HG03064 (cell line): Measurements from ENCODE around the gene SLC25A42.
"Not testable (repeated sequence)": the region's sequence is repeated elsewhere in the genome, so short reads cannot be mapped to it uniquely, and the experiment has no call there.

Experiments
- ATAC-seq: cut with Tn5 transposase; IDR thresholded peaks from one replicate; pipeline ENCODE4 v1.9.1; 2021; ENCODE audit warnings: low read depth; ENCODE audit not compliant: unreplicated experiment

SLC25A42 gene

DNA sequence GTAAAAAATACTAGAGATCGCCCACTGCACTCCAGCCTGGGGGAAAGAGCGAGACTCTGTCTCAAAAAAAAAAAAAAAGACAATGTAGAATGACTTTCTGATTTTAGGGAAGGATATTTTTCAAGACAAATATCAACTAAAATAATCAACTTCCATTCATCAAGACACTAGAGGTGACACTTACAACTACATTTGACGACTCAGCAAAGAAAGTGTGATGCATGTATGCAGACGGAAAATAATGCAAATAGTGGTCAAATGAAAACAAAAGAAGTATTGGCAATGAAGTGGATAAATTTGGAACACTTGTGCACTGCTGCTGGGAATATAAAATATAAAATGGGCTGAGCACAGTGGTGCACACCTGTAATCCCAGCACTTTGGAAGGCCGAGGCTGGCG, 62.3 kb downstream of the SLC25A42 start:
- ATAC-seq, result no peak

DNA sequence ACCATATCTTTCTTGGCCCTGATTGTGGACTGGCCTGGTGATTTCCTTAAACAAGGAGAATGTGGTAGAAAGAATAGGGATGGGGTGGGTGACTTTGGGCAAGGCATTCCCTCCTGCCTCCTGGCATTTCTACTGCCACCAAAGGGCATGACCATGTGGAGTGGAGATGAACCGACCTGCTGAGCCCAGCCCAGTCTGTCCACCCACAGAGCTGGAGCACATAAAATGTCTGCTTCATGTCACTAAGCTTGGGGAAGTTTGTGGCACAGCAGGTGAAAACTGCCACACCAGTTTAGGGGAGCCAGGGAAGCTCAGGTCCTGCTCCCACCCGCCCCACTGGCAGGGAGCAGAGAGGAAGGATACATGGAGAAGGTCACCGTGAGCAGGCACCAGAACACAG, 68.2 kb downstream of the SLC25A42 start:
- no peak for ATAC-seq

DNA sequence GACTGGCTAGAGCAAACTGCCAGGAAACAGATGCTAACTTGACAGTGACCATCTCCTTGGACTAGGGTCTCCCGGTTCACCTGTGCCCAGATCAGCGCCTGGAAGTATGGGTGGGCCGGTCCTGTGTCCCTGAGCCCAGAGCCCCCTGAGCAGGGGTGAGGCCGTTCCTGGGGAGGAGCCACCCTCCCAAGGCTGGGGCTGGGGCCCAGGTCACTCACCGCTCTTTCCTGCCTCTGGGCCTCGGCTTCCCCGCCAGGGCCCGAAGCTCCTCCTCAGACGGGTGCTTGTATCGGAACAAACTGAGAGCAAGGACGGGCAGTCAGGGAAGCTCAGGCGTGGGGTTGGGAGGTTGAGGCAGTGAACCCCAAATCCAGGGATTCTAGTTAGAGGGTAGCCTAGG, 69.1 kb downstream of the SLC25A42 start:
- no peak for ATAC-seq

DNA sequence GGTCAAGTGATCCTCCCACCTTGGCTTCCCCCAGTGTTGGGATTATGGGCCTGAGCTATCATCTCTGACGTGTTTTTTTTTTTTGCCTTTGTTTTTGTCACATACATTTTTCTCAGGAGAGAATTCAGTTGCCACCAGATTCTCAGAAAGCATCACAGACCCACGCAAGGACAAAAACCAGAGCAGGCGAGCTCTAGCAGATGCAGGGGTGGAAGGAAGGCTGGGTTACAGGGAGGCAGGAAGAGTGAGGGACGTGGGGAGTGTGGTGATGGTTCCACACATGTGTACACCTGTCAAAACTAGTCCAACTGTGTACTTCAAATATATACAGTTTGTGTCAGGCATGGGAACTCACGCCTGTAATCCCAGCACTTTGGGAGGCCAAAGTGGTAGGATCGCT, 70.2 kb downstream of the SLC25A42 start:
- ATAC-seq, result no peak

DNA sequence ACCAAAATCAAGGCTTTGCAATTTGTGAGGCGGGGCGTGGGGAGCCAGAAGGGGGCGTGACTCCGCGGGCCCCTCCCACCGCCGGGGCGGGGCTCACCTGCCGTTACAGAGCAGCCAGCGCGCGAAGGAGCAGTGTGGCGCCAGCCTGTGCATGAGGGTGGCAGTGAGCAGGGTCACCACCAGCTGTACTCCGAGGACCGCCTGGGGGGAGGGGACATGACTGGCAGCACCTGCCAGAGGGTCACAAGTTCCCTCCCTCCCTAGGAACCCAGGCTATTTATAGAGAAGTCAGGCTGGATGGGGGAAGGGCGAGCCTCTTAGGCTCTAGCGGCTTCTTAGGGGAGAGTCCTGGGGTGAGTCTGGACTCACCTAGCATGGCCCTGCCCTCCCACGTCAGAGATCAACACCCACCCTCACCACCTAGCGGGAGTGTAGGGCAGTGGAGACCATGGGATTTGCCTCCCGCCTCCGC, 70.9 kb downstream of the SLC25A42 start:
- no peak for ATAC-seq

DNA sequence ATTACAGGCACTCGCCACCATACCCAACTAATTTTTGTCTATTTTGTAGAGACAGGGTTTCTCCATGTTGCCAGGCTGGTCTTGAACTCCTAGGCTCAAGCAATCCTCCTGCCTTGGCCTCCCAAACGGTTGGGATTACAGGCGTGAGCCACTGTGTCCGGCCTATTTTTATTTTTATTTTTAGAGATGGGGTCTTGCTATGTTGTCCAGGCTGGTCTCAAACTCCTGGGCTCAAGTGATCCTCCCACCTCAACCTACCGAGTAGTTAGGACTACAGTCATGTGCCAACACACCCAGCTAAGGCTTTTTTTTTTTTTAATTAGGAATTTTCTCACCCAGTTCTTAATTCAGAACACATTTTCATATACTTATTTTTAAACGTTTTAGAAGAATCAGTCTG, 71.9 kb downstream of the SLC25A42 start:
- not testable (repeated sequence) for ATAC-seq

DNA sequence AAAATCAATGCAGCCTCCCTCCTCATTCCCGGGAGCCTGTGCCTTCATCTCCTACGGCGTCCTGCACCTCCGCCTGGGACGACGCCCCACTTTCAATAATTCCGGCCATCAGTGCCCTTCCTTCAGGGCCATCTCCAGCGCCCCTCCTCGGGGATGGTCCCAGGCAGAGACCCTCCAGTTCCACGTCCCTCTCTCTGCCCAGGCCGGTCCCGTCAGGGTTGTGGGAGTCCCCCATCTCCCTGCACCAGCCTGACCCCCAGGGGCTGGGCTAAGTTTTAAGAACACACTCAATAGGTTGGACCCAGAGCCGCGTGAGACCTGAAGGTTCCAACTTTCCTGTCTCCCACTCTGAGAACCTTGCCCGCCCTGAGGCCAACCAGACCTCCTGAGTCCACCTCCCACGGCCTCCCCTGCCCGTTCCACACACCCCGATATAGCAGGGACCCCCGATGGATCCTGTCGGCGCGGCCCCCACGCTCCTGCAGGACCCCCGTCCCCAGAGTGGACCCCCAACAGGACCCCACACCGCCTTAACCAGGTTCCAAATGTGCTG, 73.8 kb downstream of the SLC25A42 start:
- no peak for ATAC-seq

DNA sequence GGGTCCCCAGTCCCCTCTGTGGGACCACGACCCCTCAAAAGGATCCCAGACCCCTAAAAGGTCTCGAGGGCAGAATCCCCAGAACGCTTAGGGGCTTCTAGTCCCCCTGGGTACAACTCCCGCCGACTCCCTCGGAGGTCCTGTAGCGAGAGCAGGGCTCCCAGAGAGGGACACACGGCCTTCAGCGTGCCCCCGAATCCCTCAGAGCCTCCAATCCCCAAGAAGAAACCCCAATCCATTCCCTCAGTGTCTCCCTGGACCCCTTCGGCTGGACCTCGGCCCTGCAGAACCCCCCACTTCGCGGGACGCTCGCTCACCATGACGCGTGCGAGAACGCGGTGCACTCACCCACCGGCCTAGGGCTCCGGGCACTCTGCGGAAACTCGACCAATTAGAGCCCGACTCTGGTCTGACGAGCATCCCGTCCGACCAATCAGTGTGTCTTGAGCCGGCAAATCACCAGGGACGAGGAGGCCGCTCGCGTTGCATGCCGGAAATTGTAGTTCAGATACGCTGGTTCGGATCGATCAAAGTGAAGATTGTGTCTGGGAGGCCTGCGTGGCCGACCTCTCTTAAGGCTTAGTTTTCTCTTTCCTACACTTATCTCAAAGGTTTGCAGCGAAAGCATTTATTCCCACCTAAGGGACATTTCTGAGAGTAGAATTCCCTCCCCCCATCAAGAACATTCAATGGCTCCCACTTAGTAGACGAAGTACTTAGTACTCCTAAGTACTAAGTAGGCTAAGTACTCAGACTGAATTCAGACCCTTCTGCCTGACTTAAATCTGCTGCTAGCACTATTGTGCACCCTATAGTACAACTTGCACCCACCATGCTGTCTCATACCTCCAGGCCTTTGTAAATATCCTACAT, 74.6 kb downstream of the SLC25A42 start, which contains the start of gene TMEM161A:
Gene TMEM161A (minus strand): TSS at position 370 of the 873 bp plus-strand sequence. CDS start 50 bp downstream, at position 320.
- peak; percentile 87 for ATAC-seq

DNA sequence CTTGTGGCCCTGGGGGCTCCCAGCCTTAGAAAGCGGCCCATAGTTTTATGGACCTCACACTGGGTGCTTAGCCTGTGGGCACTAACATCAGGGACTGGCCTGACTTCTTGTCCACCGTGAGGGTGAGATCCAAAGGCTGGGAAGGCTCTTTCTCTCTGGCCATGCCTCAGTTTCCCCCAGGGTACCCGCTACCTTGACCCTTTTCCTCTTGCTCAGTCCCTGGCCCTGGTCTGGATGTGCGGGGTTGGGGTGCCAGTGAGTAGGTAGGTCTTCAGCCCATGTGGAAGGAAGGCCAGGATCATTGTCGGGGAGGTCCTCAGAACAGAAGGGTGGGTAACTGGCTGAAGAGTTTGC, 76.1 kb downstream of the SLC25A42 start:
- no peak for ATAC-seq

DNA sequence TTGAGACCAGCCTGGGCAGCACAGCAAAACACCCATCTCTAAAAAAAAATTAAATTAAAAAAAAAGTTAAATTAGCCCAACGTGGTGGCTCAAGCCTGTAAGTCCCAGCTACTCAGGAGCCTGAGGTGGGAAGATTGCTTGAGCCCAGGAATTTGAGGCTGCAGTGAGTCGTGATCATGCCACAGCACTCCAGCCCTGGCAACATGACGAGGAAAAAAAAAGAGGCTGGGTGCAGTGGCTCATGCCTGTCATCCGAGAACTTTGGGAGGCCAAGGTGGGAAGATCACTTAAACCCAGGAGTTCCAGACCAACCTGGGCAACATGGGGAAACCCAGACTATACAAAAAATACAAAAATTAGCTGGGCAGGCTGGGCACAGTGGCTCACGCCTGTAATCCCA, 76.7 kb downstream of the SLC25A42 start:
- ATAC-seq, result no peak

DNA sequence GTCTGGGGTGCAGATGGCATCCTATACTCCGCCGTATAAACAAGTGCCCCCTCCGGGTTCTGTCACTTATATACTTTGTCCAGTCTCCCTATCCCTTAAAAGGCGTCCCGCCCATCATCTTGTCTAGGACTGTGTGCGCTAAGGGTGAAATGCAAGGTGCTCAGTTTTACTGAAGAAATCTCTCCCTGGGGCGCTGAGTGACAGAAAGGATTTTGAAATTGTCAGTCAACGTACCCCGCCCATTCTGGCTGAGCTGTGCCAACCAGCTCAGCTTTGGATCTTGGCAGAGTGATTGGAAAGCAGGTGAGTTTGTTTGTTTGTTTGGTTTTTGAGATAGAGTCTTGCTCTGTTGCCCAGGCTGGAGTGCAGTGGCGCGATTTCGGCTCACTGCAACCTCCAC, 78.6 kb downstream of the SLC25A42 start:
- no peak for ATAC-seq

DNA sequence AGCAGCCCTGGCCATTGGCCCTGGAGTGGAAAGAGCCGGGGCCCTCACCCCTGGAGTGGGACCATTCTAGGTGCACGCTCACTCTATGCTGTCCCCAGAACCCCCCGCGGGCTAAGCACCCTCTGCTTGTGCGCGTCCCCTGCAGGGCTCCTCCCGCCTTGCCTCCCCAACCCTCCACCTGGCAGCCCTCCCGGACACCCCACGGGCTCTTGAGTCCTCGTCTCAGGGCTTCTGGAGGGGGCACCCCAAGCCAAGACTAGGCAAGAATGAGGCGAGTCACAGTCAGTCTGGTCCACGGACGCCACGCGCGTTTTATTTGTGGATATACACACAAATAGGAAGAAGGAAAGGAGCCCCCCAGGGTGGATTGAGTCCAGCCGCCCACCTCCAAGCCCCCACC, 81.5 kb downstream of the SLC25A42 start:
- ATAC-seq, result no peak

DNA sequence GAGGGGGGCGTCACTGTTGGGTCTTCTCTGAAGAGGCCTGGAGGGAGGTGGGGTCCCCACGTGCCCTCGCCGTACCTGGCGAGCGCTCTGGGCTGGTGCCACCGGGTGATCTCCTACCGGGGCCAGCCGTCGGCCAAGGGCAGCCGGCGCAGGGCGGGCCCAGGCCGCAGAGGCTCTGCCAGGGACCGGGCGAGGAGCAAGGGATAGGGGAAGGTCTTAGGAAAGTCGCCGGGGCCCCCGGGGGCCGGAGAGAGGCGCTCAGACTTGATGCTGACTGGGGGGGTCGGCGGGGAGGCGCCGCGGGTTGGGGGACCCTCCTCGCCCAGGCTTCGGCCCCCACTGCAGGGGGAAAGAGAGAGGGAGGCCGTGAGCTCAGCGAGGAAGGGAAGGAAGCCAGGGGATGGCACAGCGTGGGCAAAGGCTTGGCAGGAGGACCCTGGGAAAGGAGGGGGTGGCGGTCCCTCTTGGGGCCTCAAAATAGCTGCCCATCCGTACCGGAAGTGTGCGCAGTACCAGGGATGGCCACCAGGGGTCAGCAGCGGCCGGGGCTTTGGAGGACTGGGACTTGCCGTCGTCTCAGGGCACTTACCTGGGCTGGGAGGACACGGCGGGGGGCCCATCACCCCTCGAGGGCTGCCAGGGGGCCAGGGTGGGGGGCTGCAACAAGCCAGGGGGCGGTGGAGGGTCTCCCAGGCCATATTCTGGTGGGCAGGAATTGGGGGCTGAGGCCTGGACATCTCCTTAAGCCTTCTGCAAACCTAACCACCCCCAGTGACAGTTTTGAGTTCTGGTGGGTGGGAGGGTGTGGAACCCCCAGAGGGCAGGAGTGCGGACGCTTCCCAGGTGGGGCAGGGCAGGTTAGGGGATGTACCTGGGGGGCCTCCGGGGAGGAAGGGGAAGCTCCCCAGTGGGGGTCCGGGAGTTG, 82.2 kb downstream of the SLC25A42 start:
- ATAC-seq, result no peak

DNA sequence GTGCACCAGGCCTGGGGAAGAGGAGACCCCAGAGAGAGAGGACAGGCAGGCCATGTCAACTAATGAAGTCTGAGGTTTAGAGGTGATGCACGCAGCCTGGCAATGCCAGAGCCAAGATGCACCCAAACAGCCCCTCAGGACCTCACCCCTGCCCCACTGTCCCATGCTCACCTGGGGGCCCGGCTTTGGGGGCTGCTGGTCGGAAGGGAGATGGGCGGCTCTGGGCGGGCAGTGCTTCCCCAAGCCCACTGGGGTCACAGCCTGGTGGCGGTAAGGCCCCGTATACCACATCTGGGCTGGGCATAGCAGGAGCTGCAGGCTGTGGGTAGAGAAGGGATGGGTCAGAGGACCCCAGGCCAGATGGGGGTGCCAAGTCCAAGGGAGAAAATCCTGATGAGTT, 83.1 kb downstream of the SLC25A42 start:
- no peak for ATAC-seq

DNA sequence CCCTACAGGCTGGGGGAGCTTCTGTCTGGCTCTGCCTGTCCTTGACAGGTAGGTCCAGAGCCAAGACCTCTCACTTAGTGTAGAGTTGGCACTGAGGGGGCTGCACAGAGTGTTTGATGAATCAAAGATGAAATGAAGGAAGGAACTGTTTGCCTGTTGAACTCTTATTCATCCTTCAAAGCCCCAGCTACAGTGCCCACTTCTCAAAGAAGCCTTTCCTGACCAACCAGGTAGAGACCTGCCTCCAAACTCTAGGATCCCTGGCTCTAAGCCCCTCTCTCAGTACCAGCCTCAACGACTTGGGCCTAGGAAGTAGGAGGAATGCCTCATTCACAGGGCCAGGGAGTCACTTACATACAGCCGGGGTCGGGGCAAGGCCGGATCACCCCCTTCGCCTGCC, 83.5 kb downstream of the SLC25A42 start:
- no peak for ATAC-seq

DNA sequence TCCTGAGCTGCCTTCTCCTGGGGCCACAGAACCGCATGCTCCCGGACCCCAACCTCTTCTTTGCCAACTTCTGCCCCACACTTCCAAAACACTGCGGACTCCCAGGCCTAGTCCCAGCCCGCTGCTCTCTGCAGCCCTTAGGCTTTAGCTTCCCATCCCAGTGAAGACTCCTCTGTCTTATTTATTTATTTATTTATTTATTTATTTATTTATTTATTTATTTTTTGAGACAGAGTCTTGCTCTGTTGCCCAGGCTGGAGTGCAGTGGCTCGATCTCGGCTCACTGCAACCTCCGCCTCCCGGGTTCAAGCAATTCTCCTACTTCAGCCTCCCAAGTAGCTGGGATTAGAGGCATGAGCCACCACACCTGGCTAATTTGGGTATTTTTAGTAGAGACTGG, 84.7 kb downstream of the SLC25A42 start:
- ATAC-seq, result not testable (repeated sequence)

DNA sequence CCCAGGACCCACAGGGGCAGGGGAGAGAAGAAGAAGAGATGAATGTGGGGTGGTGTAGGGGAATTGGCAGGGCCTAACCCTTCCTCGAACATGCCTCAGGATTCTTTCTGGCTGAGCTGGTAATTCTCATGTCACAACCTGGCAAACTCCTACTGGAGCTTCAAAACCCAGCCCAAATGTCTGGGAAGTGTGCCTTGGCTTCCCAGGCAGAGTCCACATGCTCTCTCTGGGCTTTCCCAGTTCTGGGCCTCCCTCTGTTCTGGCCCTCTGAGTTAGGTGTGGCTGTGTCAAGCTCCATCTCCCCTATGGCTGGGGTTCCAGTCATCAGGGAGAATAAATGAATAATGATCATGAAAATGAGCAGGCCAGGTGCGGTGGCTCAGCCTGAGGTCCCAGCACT, 85.6 kb downstream of the SLC25A42 start:
- ATAC-seq, result no peak

DNA sequence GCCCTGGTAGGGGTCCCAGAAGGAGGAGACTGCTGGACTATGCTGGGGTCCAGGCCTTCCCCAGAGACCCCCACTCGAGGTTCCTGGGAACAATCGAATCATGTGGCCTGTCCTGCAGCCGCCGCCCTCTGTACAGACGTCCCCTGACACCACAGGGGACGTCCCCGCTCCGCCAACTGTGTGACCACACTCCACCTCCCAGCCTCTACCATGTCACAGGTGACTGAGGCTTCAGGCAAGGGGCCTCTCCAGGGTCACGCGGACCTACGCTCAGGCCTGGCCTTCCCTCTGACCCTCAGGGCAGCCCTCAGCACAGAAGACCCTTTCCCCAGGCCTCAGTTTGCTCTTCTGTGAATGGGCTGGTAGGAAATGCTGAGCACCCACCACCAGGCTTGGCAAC, 87.6 kb downstream of the SLC25A42 start:
- peak; percentile 50 for ATAC-seq

DNA sequence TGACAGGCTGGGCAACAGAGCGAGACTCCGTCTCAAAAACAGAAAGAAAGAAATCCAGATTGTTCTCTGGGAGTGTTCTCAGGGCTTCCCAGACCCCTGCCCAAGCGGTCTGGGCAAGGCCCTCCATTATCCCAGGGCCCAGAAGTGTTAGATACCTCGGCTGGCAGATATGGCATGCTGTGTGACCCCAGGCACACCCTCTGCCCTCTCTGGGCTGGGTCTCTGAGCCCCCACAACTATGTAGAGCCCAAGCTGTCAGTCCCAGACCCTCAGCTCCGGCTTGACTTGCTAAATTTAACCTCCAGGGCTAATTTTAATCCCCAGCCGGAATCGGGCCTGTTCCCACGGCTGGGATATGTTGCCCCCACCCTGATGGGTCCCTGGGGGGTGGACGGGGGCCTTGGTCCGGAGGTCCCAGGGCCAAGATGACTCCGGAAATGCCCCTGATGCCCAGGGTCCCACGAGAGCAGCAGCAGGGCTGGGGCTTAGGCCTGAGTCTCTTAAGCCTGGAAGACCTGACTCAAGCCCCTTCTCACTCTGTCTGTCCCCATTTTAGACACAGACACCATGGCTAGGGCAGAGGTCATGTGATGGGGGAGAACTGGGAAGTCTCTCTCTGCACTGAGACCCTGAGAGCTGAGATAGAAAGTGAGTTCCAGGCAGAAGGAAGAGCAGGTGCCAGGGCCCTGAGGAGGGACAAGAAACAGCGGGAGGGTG, 89.0 kb downstream of the SLC25A42 start:
- no peak for ATAC-seq

DNA sequence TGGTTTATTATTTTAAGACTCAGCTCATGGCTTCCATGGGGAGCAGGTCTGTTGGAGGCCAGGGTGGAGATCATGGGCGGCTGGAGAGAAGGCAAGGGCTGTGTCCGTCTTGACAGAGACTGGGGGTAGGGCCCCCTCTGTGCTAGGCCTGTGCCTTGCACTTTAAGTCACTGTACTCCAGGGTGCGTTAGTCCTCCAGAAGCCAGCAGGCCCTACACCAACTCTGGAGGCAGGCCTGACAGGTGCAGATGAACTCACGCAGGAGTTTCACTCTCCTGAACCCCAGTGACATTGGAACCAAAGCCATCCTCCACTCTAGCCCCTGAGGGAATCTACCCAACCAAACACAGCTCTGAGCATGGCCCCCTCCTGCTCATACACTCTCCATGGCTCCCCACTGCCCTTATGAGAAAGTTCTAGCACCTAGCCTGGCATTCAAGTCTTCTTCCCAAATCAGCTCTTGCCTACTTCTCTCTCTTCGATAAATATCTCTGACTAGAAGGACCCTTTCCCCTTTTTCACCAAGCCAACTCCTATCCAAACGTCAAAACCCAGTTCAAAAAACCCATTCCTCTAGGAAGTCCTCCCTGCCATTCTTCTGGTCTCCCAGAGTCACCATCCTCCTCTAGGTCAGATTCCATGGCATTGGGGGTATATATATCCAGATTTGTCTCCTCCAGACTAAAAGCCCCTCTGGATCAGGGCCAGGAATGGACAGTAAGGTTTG, 91.1 kb downstream of the SLC25A42 start:
- ATAC-seq, result no peak
